ENCODE data around the gene SLC4A11.
A peak's percentile ranks its signal among the peaks of the same experiment; 100 is the strongest.

The SLC4A11 gene

DNA sequence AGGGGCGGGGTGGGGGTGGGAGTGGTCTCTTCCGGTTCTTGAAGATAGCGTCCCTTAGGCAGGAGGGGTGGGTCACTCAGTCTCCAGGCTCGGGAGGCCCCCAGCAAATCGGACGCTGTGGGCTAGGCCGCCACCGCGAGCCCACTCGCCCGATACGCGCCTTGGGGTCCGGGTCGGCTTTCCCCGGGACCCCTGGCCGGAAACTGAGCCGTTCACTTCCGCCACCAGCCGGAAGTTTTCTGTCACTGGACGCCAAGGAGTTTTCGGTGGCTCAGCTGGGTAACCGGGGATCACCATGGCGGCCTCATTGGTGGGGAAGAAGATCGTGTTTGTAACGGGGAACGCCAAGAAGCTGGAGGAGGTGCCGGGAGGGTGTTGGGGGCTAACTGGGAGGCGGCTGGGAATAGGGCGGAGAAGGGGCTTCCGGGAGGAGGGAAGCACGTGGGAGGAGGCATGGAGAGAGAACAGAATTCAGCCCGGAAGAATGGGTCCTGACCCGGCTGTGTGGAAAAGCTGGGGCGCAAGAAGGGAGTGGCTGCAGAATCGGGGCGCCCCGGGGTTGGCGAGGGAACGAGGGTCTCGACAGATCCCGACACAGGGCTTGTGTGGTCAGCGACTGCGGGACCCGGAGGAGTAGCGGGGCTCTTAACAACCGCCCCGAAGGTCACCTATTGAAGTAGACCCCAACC is 29.6 kb downstream of the SLC4A11 start, which contains the start of gene ITPA:
Gene ITPA, plus strand, starts transcription at position 242 of the 689 bp plus-strand sequence. Its CDS starts 54 bp downstream, at position 296.
- DNase-seq (ENCODE audit: extremely low read depth, low read depth) = no peak
- TF ChIP-seq, protein P1, sequence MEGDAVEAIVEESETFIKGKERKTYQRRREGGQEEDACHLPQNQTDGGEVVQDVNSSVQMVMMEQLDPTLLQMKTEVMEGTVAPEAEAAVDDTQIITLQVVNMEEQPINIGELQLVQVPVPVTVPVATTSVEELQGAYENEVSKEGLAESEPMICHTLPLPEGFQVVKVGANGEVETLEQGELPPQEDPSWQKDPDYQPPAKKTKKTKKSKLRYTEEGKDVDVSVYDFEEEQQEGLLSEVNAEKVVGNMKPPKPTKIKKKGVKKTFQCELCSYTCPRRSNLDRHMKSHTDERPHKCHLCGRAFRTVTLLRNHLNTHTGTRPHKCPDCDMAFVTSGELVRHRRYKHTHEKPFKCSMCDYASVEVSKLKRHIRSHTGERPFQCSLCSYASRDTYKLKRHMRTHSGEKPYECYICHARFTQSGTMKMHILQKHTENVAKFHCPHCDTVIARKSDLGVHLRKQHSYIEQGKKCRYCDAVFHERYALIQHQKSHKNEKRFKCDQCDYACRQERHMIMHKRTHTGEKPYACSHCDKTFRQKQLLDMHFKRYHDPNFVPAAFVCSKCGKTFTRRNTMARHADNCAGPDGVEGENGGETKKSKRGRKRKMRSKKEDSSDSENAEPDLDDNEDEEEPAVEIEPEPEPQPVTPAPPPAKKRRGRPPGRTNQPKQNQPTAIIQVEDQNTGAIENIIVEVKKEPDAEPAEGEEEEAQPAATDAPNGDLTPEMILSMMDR (IDR thresholded peaks at IDR 0.05; ENCODE audit: low read depth, low read length) = no peak

DNA sequence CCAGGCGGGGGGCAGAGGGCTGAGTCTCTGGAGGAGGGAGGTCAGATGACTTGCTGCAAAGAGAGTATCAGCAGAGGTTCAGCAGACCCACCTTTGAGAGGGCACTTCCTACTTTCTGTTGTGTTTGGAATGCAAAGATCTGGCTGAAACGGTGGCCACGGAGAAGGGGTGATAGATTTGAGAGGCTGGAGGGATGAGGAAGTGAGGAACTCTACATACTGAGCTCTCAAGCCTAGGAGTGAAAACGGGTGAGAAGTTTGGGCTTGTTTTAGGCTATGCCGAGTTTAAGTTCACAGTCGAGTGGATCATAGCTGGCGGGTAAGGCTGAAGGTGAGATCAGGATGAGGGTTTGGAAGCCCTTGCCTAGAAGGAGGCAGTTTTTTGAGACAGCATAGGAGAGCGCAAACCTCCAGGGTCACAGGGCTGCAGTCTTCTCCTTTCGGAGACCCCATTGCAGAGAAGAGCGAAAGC is 30.2 kb downstream of the SLC4A11 start:
- TF ChIP-seq, protein P1 (IDR thresholded peaks at IDR 0.05; ENCODE audit: low read depth, low read length) = no peak
- no peak for DNase-seq (ENCODE audit: extremely low read depth, low read depth)

DNA sequence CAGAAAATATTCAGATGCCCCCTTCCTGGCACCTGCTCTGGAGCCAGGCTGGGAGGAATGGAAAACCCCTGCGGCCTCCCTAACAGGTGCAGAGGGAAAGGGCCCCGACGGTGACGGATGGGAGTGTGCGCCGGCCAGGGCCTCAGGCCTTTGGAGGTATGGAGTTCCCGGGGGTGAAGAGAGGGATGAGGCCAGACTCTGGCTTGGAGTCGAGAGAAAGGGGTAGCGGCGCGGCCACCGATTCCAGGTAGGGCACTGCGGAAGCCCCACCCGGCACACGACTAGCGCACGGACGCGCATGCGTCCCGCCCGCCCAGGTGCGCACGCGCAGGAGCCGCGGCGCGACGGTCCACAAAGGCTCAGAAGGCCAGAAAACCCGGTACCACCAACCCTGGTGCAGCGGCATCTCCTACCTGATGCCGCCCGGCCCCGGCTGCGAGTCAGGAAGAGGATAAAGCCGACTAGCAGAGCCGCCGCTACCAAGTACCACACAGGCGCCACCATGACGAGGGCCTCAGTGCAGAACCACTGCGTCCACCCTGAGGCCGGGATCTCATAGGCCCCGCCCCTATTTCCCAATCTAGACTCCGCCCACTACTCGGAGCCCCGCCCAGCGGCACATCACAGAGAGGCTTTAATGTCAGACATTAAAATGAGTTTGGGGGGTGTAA is 34.7 kb downstream of the SLC4A11 start, which contains the start of gene DDRGK1:
Gene DDRGK1, minus strand, starts transcription at position 559 of the 671 bp plus-strand sequence. Its CDS starts 55 bp downstream, at position 504.
- TF ChIP-seq, protein P1 (IDR thresholded peaks at IDR 0.05; ENCODE audit: low read depth, low read length) = no peak
- DNase-seq (ENCODE audit: extremely low read depth, low read depth) = peak; percentile 28

DNA sequence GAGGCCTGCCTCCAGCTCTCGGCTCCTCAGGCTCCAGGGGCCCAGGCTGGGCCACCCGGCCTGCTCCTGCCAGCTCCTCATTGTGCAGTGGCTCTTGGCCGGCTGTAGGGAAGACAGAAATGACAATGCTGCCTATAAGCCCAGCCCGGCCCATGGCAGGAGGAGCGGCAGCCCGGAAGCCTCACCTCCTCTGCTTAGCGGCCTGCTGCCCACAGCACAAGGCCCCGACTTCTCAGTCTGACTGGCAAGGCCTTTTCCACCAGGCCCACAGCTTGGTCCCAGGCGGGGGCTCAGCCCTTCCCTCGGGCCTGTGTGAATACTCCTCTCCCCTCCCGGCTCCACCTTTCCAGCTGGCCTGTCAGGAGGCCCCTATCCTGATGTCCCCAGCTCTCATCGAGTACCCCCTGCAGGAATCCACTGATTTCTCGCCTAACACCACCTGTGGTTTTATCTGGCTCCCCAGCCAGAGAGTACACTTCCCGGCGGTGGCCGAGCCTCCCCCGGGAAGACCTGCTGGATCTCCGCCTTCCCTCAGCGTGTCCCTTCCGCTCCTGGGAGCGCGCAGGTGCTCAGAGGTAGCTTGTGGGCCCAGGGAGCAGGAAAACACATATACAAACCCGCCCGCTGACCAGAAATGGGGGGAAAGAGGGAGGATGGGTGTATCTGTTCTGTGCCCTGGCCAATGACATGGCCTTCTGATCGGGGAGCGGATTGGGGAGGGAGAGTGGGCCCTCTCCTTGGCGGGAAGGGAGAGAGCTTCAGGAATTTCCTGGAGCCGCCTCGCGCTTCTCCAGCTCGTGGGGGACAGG is 35.5 kb downstream of the SLC4A11 start:
- TF ChIP-seq, protein P1 (IDR thresholded peaks at IDR 0.05; ENCODE audit: low read depth, low read length) = no peak
- no peak for DNase-seq (ENCODE audit: extremely low read depth, low read depth)

DNA sequence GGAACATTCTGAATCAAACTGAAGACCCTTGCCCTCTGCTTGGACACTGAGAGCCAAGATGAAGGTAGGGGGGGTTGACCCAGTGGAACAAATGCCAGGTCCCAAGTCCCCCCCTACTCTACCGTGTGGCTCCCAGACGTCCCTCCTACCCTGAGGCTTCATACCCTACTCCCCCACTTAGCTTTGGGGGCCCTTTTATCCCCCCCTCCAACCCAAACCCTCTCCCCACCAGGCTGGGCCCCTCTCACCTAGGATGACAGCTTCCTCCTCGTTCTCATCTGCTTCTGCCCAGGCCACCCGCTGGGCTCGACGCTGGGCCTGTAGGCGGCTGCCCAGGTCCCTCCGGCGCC is 36.0 kb downstream of the SLC4A11 start:
- DNase-seq (ENCODE audit: extremely low read depth, low read depth) = no peak
- TF ChIP-seq, protein P1 (IDR thresholded peaks at IDR 0.05; ENCODE audit: low read depth, low read length) = no peak

DNA sequence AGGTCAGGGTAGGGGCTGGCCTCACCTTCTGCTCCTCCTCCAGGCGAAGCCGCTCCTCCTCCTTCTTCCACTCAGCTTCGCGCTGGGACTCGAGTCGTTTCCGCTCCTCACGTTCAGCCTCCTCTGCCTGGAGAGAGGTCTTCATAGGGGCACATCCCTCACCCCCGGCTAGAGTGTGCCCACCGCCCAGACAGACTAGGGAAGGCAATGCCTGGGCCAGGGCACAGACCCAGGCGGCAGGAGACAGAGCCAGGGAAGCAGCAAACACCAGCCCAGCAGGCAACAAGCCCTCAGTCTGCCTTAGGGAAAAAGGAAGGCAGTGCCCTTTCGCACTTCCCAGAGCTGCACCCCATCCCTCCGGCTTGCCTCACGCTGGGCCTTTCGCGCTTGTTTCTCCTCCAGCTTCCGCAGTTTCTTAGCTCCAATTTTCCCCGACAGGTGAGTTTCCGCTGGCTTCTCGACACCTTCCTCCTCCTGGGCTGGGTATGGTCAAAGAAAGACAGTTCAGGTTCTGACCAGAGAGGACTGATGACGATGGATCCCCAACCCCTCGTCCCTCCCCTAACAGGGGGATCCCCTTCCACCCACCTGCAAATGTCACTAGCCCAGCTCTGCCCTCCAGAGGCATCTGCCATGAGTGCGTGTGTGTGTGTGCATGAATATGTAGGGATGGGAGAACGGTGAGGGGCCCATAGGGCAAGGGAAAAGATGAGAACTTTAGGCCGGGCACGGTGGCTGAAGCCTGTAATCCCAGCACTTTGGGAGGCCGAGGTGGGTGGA is 38.8 kb downstream of the SLC4A11 start:
- TF ChIP-seq, protein P1 (IDR thresholded peaks at IDR 0.05; ENCODE audit: low read depth, low read length) = no peak

More for the DNA sequence above, 38.8 kb downstream of the SLC4A11 start:
- DNase-seq (ENCODE audit: extremely low read depth, low read depth) = no peak
